GM23338 (cell line): ENCODE results near the gene ZBTB7C. TPM values are rescaled to one million over a fixed set of nuclear protein-coding genes. Genes with fewer than 3 reads are reported as not detected.

ENCODE experiments used
- ATAC-seq: fragments of 200-7000 bp; cut with Tn5 transposase; 3 replicates; pipeline ENCODE4 v1.9.1; 2020
- DNase-seq: peaks from one replicate; pipeline ENCODE4 v3.0.0-alpha.2; 2015; ENCODE audit warnings: low spot score
- H2AFZ ChIP-seq: fragments of 200-600 bp; sonication (generic); 2 replicates; pipeline ENCODE4 v1.8.0; 2016; ENCODE audit warnings: antibody characterized with exemption, mild to moderate bottlenecking, moderate library complexity
- H3F3A ChIP-seq: fragments of 200-600 bp; sonication (generic); replicated peaks from 2 replicates; pipeline ENCODE4 v1.8.0; 2017; ENCODE audit warnings: antibody characterized with exemption, mixed run types, low read depth
- H3K27ac ChIP-seq: fragments of 200-600 bp; sonication (generic); 2 replicates; pipeline ENCODE4 v1.6.1; 2016; ENCODE audit warnings: low read depth
- H3K27me3 ChIP-seq: fragments of 200-600 bp; sonication (generic); 2 replicates; pipeline ENCODE4 v1.8.0; 2016; ENCODE audit warnings: mild to moderate bottlenecking, mixed run types, moderate library complexity; ENCODE audit not compliant: insufficient read depth
- H3K36me3 ChIP-seq: fragments of 200-600 bp; sonication (generic); 2 replicates; pipeline ENCODE4 v1.8.0; 2016; ENCODE audit warnings: mild to moderate bottlenecking; ENCODE audit not compliant: insufficient read depth
- H3K4me1 ChIP-seq: fragments of 200-600 bp; sonication (generic); 2 replicates; pipeline ENCODE4 v1.8.0; 2016; ENCODE audit warnings: mild to moderate bottlenecking, moderate library complexity; ENCODE audit not compliant: insufficient read depth
- H3K4me2 ChIP-seq: fragments of 200-600 bp; sonication (generic); 2 replicates; pipeline ENCODE4 v1.7.1; 2017; ENCODE audit warnings: mixed run types
- H3K4me3 ChIP-seq: fragments of 200-600 bp; sonication (generic); 2 replicates; pipeline ENCODE4 v1.6.1; 2016; ENCODE audit warnings: mixed run types
- H3K79me2 ChIP-seq: fragments of 200-600 bp; sonication (generic); replicated peaks from 2 replicates; pipeline ENCODE4 v1.8.0; 2017; ENCODE audit warnings: mild to moderate bottlenecking; ENCODE audit not compliant: insufficient read depth
- H3K9me2 ChIP-seq: fragments of 200-600 bp; sonication (generic); 2 replicates; pipeline ENCODE4 v1.8.0; 2017; ENCODE audit not compliant: insufficient read depth
- H4K20me1 ChIP-seq: fragments of 200-600 bp; sonication (generic); replicated peaks from 2 replicates; pipeline ENCODE4 v1.8.0; 2017; ENCODE audit warnings: mild to moderate bottlenecking; ENCODE audit not compliant: insufficient read depth
- H3K27ac Mint-ChIP-seq: 2 replicates; pipeline ENCODE4 v1.8.0; 2020; ENCODE audit warnings: inconsistent platforms, mild to moderate bottlenecking, moderate library complexity, mixed read lengths
- H3K27me3 Mint-ChIP-seq: 3 replicates; pipeline ENCODE4 v1.8.0; 2022; ENCODE audit warnings: low read depth, mild to moderate bottlenecking, moderate library complexity, mixed read lengths, inconsistent platforms; ENCODE audit not compliant: insufficient read depth, poor library complexity
- H3K36me3 Mint-ChIP-seq: 3 replicates; pipeline ENCODE4 v1.8.0; 2021; ENCODE audit warnings: low read depth, mild to moderate bottlenecking, inconsistent platforms, moderate library complexity, mixed read lengths
- H3K4me1 Mint-ChIP-seq: 3 replicates; pipeline ENCODE4 v1.8.0; 2020; ENCODE audit warnings: mild to moderate bottlenecking, inconsistent platforms, mixed read lengths
- H3K4me3 Mint-ChIP-seq: 3 replicates; pipeline ENCODE4 v1.8.0; 2021; ENCODE audit warnings: moderate library complexity, mild to moderate bottlenecking, inconsistent platforms, mixed read lengths
- H3K9me3 Mint-ChIP-seq: 3 replicates; pipeline ENCODE4 v1.8.0; 2020; ENCODE audit warnings: moderate library complexity, mild to moderate bottlenecking, inconsistent platforms, mixed read lengths
- CREB1 ChIP-seq: fragments of 250-450 bp; sonication (Bioruptor Pico); IDR thresholded peaks from 2 replicates; pipeline ENCODE4 v1.5.0; 2020; ENCODE audit warnings: low read depth, mild to moderate bottlenecking, moderate library complexity
- EZH2 ChIP-seq: fragments of 200-600 bp; sonication (generic); IDR thresholded peaks from one replicate; pipeline ENCODE4 v1.8.0; 2017; ENCODE audit warnings: antibody characterized with exemption, mild to moderate bottlenecking, low read depth; ENCODE audit not compliant: unreplicated experiment
- EZH2phosphoT487 ChIP-seq: fragments of 200-600 bp; sonication (generic); IDR thresholded peaks from one replicate; pipeline ENCODE4 v1.8.1; 2018; ENCODE audit warnings: antibody characterized with exemption; ENCODE audit not compliant: unreplicated experiment
- JUNB ChIP-seq: IDR thresholded peaks from one replicate; pipeline ENCODE4 v1.6.1; 2016; ENCODE audit warnings: antibody characterized with exemption; ENCODE audit not compliant: unreplicated experiment
- NANOG ChIP-seq: IDR thresholded peaks from 2 replicates; pipeline ENCODE4 v1.6.1; 2016; ENCODE audit warnings: antibody characterized with exemption, borderline replicate concordance
- POLR2AphosphoS5 ChIP-seq: IDR thresholded peaks from 2 replicates; pipeline ENCODE4 v1.6.1; 2016; ENCODE audit warnings: antibody characterized with exemption, low read depth
- STAT1 ChIP-seq: IDR thresholded peaks from one replicate; pipeline ENCODE4 v1.6.1; 2016; ENCODE audit warnings: antibody characterized with exemption; ENCODE audit not compliant: unreplicated experiment
- ZNF114 ChIP-seq: fragments of 250-450 bp; sonication (Bioruptor Pico); IDR thresholded peaks from 2 replicates; pipeline ENCODE4 v1.5.0; 2020; ENCODE audit warnings: mild to moderate bottlenecking, moderate library complexity
- ZNF331 ChIP-seq: fragments of 250-450 bp; sonication (Bioruptor Pico); IDR thresholded peaks from 2 replicates; pipeline ENCODE4 v1.5.0; 2020; ENCODE audit warnings: low read depth, mild to moderate bottlenecking, moderate library complexity
- polyA plus RNA-seq: library from polyadenylated mRNA; unstranded; fragments of >200 nt; fragmentation: Nextera tagmentation; extraction: Ambion mirVana; gene quantifications from 2 replicates; pipeline ENCODE4 v1.2.1, GENCODE V29; 2016
- total RNA-seq: library from RNA; depleted of rRNA; stranded (reverse); fragments of >200 nt; shearing (Covaris generic); gene quantifications from 2 replicates; pipeline ENCODE4 v1.2.3, GENCODE V29; 2014
- TF ChIP-seq, protein P1 (sequence below), 2 experiments: fragments of 200-600 bp in 1 of 2; sonication (generic) in 1 of 2; conservative IDR thresholded peaks; 2 replicates each; pipeline versions ENCODE4 v1.5.1 to v1.6.1; 2016 to 2017; ENCODE audit warnings: antibody characterized with exemption in 2 of 2, low read depth in 2 of 2, mild to moderate bottlenecking in 2 of 2, moderate library complexity in 1 of 2
- TF ChIP-seq, protein P2 (sequence below): fragments of 250-450 bp; sonication (Bioruptor Pico); IDR thresholded peaks from 2 replicates; pipeline ENCODE4 v1.5.0; 2020; ENCODE audit warnings: mild to moderate bottlenecking, moderate library complexity
- TF ChIP-seq, protein P3 (sequence below): IDR thresholded peaks from one replicate; pipeline ENCODE4 v1.6.1; 2018; ENCODE audit warnings: antibody characterized with exemption; ENCODE audit not compliant: unreplicated experiment
- TF ChIP-seq, protein P4 (sequence below): IDR thresholded peaks from 2 replicates; pipeline ENCODE4 v1.6.1; 2016; ENCODE audit warnings: antibody characterized with exemption

The ZBTB7C gene
- total and polyA plus RNA-seq, 2 experiments from 2014 or later: 0.03 to 0.14 TPM

DNA sequence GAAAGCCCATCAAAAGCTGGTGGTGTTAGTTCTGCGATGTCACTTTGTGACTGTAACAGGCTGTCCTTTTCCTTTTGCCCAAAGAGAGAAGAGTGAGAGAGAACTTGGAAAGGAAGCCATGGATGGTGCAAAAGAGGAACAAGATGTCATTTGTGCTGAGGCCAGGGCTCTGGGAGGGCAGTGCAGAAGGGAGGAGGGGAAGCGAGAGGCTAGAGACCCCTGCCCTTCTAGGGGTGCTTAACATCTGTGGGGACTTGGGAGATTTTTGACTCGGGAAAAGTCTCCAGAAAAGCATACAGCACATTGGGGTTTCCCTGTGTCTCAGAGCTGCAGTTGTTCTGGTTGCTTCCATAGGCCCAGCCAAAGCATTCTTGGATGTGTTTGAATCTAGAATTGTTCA, 49.6 kb downstream of the ZBTB7C start:
- Mint-ChIP-seq H3K27me3 (peaks cover 14% of the 10 kb centered on the region), H3K27ac (no peak overlapping the region), H3K4me3 (no peak overlapping the region), H3K36me3 (no peaks in the 10 kb centered on the region; the same call in 2 of the 3 replicates), H3K4me1 (peaks cover 27% of the 10 kb centered on the region), H3K9me3 (no peaks in the 10 kb centered on the region; the same call in 2 of the 3 replicates)
- ATAC-seq: no peak
- no peaks in the 10 kb centered on the region for H3K27me3 ChIP-seq
- no peaks in the 10 kb centered on the region for H3K9me2 ChIP-seq
- H3K4me3 ChIP-seq: no peak overlapping the region
- H3K27ac ChIP-seq: no peak overlapping the region
- H3K4me1 ChIP-seq: peaks cover 8% of the 10 kb centered on the region
- no peak for TF ChIP-seq CREB1 (CRISPR knock-in tag)
- TF ChIP-seq POLR2AphosphoS5: no peak
- TF ChIP-seq, protein P1, sequence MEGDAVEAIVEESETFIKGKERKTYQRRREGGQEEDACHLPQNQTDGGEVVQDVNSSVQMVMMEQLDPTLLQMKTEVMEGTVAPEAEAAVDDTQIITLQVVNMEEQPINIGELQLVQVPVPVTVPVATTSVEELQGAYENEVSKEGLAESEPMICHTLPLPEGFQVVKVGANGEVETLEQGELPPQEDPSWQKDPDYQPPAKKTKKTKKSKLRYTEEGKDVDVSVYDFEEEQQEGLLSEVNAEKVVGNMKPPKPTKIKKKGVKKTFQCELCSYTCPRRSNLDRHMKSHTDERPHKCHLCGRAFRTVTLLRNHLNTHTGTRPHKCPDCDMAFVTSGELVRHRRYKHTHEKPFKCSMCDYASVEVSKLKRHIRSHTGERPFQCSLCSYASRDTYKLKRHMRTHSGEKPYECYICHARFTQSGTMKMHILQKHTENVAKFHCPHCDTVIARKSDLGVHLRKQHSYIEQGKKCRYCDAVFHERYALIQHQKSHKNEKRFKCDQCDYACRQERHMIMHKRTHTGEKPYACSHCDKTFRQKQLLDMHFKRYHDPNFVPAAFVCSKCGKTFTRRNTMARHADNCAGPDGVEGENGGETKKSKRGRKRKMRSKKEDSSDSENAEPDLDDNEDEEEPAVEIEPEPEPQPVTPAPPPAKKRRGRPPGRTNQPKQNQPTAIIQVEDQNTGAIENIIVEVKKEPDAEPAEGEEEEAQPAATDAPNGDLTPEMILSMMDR (conservative IDR thresholded peaks at IDR 0.05; ENCODE audit: low read depth in 2 of 2): no peak
- TF ChIP-seq EZH2: no peak
- no peak for TF ChIP-seq STAT1
- TF ChIP-seq ZNF331: no peak
- TF ChIP-seq, protein P2, sequence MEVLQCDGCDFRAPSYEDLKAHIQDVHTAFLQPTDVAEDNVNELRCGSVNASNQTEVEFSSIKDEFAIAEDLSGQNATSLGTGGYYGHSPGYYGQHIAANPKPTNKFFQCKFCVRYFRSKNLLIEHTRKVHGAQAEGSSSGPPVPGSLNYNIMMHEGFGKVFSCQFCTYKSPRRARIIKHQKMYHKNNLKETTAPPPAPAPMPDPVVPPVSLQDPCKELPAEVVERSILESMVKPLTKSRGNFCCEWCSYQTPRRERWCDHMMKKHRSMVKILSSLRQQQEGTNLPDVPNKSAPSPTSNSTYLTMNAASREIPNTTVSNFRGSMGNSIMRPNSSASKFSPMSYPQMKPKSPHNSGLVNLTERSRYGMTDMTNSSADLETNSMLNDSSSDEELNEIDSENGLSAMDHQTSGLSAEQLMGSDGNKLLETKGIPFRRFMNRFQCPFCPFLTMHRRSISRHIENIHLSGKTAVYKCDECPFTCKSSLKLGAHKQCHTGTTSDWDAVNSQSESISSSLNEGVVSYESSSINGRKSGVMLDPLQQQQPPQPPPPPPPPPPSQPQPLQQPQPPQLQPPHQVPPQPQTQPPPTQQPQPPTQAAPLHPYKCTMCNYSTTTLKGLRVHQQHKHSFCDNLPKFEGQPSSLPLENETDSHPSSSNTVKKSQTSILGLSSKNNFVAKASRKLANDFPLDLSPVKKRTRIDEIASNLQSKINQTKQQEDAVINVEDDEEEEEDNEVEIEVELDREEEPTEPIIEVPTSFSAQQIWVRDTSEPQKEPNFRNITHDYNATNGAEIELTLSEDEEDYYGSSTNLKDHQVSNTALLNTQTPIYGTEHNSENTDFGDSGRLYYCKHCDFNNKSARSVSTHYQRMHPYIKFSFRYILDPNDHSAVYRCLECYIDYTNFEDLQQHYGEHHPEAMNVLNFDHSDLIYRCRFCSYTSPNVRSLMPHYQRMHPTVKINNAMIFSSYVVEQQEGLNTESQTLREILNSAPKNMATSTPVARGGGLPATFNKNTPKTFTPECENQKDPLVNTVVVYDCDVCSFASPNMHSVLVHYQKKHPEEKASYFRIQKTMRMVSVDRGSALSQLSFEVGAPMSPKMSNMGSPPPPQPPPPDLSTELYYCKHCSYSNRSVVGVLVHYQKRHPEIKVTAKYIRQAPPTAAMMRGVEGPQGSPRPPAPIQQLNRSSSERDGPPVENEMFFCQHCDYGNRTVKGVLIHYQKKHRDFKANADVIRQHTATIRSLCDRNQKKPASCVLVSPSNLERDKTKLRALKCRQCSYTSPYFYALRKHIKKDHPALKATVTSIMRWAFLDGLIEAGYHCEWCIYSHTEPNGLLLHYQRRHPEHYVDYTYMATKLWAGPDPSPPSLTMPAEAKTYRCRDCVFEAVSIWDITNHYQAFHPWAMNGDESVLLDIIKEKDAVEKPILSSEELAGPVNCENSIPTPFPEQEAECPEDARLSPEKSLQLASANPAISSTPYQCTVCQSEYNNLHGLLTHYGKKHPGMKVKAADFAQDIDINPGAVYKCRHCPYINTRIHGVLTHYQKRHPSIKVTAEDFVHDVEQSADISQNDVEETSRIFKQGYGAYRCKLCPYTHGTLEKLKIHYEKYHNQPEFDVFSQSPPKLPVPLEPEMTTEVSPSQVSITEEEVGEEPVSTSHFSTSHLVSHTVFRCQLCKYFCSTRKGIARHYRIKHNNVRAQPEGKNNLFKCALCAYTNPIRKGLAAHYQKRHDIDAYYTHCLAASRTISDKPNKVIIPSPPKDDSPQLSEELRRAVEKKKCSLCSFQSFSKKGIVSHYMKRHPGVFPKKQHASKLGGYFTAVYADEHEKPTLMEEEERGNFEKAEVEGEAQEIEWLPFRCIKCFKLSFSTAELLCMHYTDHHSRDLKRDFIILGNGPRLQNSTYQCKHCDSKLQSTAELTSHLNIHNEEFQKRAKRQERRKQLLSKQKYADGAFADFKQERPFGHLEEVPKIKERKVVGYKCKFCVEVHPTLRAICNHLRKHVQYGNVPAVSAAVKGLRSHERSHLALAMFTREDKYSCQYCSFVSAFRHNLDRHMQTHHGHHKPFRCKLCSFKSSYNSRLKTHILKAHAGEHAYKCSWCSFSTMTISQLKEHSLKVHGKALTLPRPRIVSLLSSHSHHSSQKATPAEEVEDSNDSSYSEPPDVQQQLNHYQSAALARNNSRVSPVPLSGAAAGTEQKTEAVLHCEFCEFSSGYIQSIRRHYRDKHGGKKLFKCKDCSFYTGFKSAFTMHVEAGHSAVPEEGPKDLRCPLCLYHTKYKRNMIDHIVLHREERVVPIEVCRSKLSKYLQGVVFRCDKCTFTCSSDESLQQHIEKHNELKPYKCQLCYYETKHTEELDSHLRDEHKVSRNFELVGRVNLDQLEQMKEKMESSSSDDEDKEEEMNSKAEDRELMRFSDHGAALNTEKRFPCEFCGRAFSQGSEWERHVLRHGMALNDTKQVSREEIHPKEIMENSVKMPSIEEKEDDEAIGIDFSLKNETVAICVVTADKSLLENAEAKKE: no peak
- no peak for TF ChIP-seq JUNB
- TF ChIP-seq, protein P3, sequence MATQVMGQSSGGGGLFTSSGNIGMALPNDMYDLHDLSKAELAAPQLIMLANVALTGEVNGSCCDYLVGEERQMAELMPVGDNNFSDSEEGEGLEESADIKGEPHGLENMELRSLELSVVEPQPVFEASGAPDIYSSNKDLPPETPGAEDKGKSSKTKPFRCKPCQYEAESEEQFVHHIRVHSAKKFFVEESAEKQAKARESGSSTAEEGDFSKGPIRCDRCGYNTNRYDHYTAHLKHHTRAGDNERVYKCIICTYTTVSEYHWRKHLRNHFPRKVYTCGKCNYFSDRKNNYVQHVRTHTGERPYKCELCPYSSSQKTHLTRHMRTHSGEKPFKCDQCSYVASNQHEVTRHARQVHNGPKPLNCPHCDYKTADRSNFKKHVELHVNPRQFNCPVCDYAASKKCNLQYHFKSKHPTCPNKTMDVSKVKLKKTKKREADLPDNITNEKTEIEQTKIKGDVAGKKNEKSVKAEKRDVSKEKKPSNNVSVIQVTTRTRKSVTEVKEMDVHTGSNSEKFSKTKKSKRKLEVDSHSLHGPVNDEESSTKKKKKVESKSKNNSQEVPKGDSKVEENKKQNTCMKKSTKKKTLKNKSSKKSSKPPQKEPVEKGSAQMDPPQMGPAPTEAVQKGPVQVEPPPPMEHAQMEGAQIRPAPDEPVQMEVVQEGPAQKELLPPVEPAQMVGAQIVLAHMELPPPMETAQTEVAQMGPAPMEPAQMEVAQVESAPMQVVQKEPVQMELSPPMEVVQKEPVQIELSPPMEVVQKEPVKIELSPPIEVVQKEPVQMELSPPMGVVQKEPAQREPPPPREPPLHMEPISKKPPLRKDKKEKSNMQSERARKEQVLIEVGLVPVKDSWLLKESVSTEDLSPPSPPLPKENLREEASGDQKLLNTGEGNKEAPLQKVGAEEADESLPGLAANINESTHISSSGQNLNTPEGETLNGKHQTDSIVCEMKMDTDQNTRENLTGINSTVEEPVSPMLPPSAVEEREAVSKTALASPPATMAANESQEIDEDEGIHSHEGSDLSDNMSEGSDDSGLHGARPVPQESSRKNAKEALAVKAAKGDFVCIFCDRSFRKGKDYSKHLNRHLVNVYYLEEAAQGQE: no peak
- no peak for TF ChIP-seq EZH2phosphoT487
- no peak for TF ChIP-seq NANOG
- TF ChIP-seq ZNF114 (CRISPR knock-in tag): no peak
- TF ChIP-seq, protein P4, sequence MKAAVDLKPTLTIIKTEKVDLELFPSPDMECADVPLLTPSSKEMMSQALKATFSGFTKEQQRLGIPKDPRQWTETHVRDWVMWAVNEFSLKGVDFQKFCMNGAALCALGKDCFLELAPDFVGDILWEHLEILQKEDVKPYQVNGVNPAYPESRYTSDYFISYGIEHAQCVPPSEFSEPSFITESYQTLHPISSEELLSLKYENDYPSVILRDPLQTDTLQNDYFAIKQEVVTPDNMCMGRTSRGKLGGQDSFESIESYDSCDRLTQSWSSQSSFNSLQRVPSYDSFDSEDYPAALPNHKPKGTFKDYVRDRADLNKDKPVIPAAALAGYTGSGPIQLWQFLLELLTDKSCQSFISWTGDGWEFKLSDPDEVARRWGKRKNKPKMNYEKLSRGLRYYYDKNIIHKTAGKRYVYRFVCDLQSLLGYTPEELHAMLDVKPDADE: no peak
- H4K20me1 ChIP-seq: no peaks in the 10 kb centered on the region
- no peak overlapping the region for H2AFZ ChIP-seq
- H3K79me2 ChIP-seq: no peaks in the 10 kb centered on the region
- H3K4me2 ChIP-seq: no peak overlapping the region
- DNase-seq: no peak
- no peaks in the 10 kb centered on the region for H3F3A ChIP-seq
- no peaks in the 10 kb centered on the region for H3K36me3 ChIP-seq
